NT2/D1 (cell line): Measurements from ENCODE around the gene TXNIP.

Source experiments
- SUZ12 ChIP-seq: IDR thresholded peaks from 2 replicates; pipeline ENCODE4 v1.6.1; 2011; ENCODE audit not compliant: insufficient read length, insufficient read depth; ENCODE audit errors: extremely low read depth
- YY1 ChIP-seq: IDR thresholded peaks from 2 replicates; pipeline ENCODE4 v1.6.1; 2011; ENCODE audit not compliant: insufficient read length, insufficient read depth
- ZNF274 ChIP-seq: IDR thresholded peaks from 2 replicates; pipeline ENCODE4 v1.6.1; 2011; ENCODE audit warnings: mild to moderate bottlenecking, low read depth, low read length

- TF ChIP-seq YY1 (no peak), ZNF274 (no peak), SUZ12 (no peak)
Measured at GRCh38 chr1:146036241-146036964, 40.0 kb upstream of the TXNIP start.
